Posterior cingulate gyrus (tissue), 11 donors: ENCODE measurements around the gene PPP4R4.
"Not testable (repeated sequence)": the region's sequence is repeated elsewhere in the genome, so short reads cannot be mapped to it uniquely, and the experiment has no call there.

Experiments
- DNase-seq, 10 donors: peaks; one replicate each; pipeline versions ENCODE4 v3.0.0 to v3.0.0-alpha.2; 2020 to 2021; ENCODE audit warnings: mixed read lengths in 3 of 10
- intact Hi-C: fragments of 100-400 bp; cut with DNase I; formaldehyde crosslinking; loops from one replicate; pipeline ENCODE4 v1.15.1; 2023

PPP4R4 gene

GRCh38 chr14:94174604-94175010, 485 bp downstream of the PPP4R4 start:
- intact Hi-C loops, result loop anchor here (2.0 to 5.0 kb wide), 3 partner anchors 42 to 137 kb away; partner anchors contain the start of genes DDX24 and IFI27L1
- DNase-seq, result peak in 1 of 10 donors; percentile 11

- intact Hi-C loops, result loop anchor here (2.0 to 5.0 kb wide), 3 partner anchors 42 to 138 kb away; partner anchors contain the start of genes DDX24 and IFI27L1
- peak in 8 of 10 donors; percentile 14 to 84 (median 18) for DNase-seq
Measured at GRCh38 chr14:94175011-94175745, 1.1 kb downstream of the PPP4R4 start.

- intact Hi-C loops, result loop anchor here (2.0 to 5.0 kb wide), 3 partner anchors 43 to 138 kb away; partner anchors contain the start of genes DDX24 and IFI27L1
- DNase-seq, result no peak
Measured at GRCh38 chr14:94175747-94176146, 1.6 kb downstream of the PPP4R4 start.

- no peak for DNase-seq
- intact Hi-C loops, result loop anchor here (5.0 kb wide), 2 partner anchors 95 to 140 kb away; partner anchors contain the start of genes DDX24 and IFI27L1
Measured at GRCh38 chr14:94176808-94177207, 2.7 kb downstream of the PPP4R4 start.

- intact Hi-C loops, result loop anchor here (5.0 kb wide), 2 partner anchors 96 to 141 kb away; partner anchors contain the start of genes DDX24 and IFI27L1
Measured at GRCh38 chr14:94177806-94178205, 3.7 kb downstream of the PPP4R4 start.

GRCh38 chr14:94179244-94179643, 5.1 kb downstream of the PPP4R4 start:
- intact Hi-C loops, result loop anchor here (5.0 kb wide), 2 partner anchors 97 to 142 kb away; partner anchors contain the start of genes DDX24 and IFI27L1
- no peak for DNase-seq

More at GRCh38 chr14:94177806-94178205, 3.7 kb downstream of the PPP4R4 start:
- DNase-seq, result no peak

GRCh38 chr14:94180655-94181271, 6.6 kb downstream of the PPP4R4 start:
- intact Hi-C loops, result loop anchor here (2.0 kb wide), 1 partner anchor 44 kb away; no protein-coding TSS in a partner anchor
- no peak for DNase-seq

- intact Hi-C loops, result loop anchor here (2.0 kb wide), 1 partner anchor 45 kb away; no protein-coding TSS in a partner anchor
- no peak for DNase-seq
Measured at GRCh38 chr14:94181835-94182234, 7.7 kb downstream of the PPP4R4 start.

GRCh38 chr14:94192536-94192935, 18.4 kb downstream of the PPP4R4 start:
- no peak for DNase-seq
- intact Hi-C loops, result no loop called here

GRCh38 chr14:94193776-94194175, 19.7 kb downstream of the PPP4R4 start:
- no peak for DNase-seq
- intact Hi-C loops, result no loop called here

GRCh38 chr14:94196057-94196456, 21.9 kb downstream of the PPP4R4 start:
- DNase-seq, result no peak
- intact Hi-C loops, result no loop called here

GRCh38 chr14:94203473-94204210, 29.5 kb downstream of the PPP4R4 start:
- DNase-seq, result no peak
- intact Hi-C loops, result no loop called here

GRCh38 chr14:94213021-94213420, 38.9 kb downstream of the PPP4R4 start:
- intact Hi-C loops, result no loop called here
- no peak for DNase-seq

- DNase-seq, result no peak
- intact Hi-C loops, result no loop called here
Measured at GRCh38 chr14:94213741-94214140, 39.6 kb downstream of the PPP4R4 start.

GRCh38 chr14:94217116-94217515, 43.0 kb downstream of the PPP4R4 start:
- intact Hi-C loops, result no loop called here
- no peak for DNase-seq

GRCh38 chr14:94218198-94218886, 44.2 kb downstream of the PPP4R4 start:
- DNase-seq, intact Hi-C loops: not testable (repeated sequence)

GRCh38 chr14:94224040-94224439, 49.9 kb downstream of the PPP4R4 start:
- intact Hi-C loops, result no loop called here
- no peak for DNase-seq

- no peak for DNase-seq
Measured at GRCh38 chr14:94225460-94226378, 51.6 kb downstream of the PPP4R4 start.

GRCh38 chr14:94227029-94227428, 52.9 kb downstream of the PPP4R4 start:
- no peak for DNase-seq
- intact Hi-C loops, result no loop called here

More at GRCh38 chr14:94225460-94226378, 51.6 kb downstream of the PPP4R4 start:
- intact Hi-C loops, result no loop called here
